ENCODE results near the gene PTTG1IP. TPM values are rescaled to one million over a fixed set of nuclear protein-coding genes. Genes with fewer than 3 reads are reported as not detected.

PTTG1IP gene
- total RNA-seq, 1 donor from 2014 or later, result 107 TPM

DNA sequence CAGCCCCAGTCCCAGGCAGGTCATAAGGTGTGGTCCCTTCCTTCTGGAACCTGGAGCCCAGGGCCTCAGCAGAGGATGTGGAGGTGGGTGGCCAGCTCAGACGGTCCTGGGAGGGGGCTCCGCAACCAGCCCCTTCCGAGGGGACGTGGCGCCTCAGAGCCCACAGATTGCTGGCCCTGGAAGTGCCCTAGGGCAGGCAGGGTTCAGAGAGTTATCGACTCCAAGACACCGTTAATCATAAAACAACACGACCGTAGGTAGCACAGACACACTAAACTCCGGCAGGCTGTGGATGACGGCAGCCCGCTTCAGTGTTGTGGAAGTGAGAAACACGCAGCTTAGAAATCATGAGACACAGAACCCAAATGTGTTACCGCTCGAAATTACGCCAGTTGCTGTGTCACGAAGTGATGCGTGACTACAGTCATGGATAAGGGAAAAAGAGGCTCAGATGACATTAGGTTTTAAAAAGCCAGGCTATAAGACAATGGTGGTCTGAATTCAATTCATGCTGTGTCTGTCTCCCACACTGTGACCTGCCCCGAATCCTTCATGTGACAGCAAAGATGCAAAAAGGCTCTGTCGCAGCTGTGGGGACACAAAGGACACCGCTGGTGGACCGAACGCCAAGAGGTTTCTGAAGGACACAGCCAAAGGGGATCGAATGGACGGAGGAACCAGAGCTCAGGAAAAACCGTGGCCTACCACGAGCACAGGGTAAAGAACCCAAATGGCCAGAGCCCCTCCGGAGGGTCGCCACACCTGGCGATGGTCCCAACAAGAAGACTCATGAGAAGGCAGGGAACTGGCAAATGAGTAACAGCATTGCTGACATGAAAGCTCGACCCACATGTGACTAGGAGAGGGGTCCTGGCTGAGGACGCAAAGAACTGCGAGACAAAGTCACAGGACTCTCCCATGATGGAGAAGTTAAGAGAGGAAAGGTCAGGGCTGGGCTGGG is 53.9 kb downstream of the PTTG1IP start:
- no peak for DNase-seq (ENCODE audit: low read depth)
- no peak for FAIRE-seq
- no peak overlapping the region for H3K4me3 ChIP-seq (ENCODE audit: low read depth, low read length)
- no peaks in the 10 kb centered on the region for H3K27me3 ChIP-seq (ENCODE audit: control insufficient read depth, insufficient read depth, low read length)
- TF ChIP-seq, protein P1, sequence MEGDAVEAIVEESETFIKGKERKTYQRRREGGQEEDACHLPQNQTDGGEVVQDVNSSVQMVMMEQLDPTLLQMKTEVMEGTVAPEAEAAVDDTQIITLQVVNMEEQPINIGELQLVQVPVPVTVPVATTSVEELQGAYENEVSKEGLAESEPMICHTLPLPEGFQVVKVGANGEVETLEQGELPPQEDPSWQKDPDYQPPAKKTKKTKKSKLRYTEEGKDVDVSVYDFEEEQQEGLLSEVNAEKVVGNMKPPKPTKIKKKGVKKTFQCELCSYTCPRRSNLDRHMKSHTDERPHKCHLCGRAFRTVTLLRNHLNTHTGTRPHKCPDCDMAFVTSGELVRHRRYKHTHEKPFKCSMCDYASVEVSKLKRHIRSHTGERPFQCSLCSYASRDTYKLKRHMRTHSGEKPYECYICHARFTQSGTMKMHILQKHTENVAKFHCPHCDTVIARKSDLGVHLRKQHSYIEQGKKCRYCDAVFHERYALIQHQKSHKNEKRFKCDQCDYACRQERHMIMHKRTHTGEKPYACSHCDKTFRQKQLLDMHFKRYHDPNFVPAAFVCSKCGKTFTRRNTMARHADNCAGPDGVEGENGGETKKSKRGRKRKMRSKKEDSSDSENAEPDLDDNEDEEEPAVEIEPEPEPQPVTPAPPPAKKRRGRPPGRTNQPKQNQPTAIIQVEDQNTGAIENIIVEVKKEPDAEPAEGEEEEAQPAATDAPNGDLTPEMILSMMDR (IDR thresholded peaks at IDR 0.05; ENCODE audit: insufficient read depth, low read length, severe bottlenecking), result no peak
- H3K36me3 ChIP-seq (ENCODE audit: control insufficient read depth, insufficient read depth, low read length), result peaks cover 1% of the 10 kb centered on the region

DNA sequence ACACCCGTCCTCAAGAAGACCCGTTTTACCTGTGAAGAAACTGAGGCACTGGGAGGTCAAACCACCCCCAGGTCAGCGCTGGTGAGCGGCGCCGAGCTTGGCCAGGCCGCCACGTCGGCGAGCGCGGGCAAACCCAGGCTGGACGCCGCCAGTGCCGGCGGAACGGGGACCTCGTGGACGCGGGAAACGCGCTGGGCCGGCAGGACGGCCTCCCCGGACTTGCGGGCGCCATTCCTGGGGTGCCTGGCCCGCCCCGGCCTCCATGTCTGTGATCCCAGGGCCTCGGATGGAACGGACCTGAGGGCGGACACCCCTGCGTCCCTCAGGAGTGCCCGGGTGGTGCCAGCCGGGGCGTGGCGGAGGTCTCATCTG is 54.9 kb downstream of the PTTG1IP start:
- FAIRE-seq (no peak), DNase-seq (ENCODE audit: low read depth) (no peak)

DNA sequence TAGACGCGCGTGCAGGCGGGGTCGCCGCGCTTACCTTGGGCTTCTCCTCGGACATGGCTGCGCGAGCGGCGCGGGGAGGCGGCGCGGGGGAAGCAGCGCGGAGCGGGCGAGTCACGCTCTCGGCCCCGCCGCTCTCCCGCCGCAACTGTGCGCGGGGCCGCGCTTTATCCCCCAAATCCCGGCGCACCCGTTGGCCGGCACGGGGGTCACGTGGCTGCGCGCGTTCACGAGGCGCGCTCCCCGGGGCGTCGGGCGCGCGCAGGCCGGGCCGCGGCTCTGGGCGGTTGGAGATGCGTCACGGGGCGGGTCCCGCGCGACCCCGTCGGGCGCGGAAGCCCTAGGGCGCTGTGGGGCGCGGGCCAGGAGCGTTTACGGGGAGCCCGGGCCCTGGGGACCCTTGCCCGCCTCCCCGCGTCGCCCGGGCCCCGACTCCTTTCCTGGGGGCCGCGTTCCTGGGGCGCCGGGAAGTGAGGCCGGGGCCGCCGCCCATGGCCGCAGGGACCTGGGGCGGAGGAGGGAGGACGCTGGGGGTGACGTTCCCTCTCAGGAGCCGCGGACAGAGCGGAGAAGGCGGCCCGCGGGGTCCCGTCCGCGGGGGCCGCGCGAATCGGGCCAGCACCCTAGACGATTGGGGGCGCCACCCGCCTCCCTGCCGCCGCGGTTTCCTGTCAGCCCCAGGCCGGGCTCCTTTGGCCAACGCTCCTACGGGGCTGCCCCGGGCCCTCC is 55.4 kb downstream of the PTTG1IP start, which contains the start of gene SUMO3:
SUMO3 (minus strand) TSS at position 149 of the 726 bp plus-strand sequence; CDS start at position 55, 94 bp downstream.
- Histone ChIP-seq H3K4me3 (ENCODE audit: low read depth, low read length) (peak within 1 kb of the TSS; percentile 61), H3K36me3 (ENCODE audit: control insufficient read depth, insufficient read depth, low read length) (peaks cover 3% of the 10 kb centered on the region), H3K27me3 (ENCODE audit: control insufficient read depth, insufficient read depth, low read length) (no peaks in the 10 kb centered on the region)
- FAIRE-seq, result no peak
- TF ChIP-seq, protein P1 (IDR thresholded peaks at IDR 0.05; ENCODE audit: insufficient read depth, low read length, severe bottlenecking), result no peak
- DNase-seq (ENCODE audit: low read depth), result peak; percentile 31

More for the DNA sequence above, 54.9 kb downstream of the PTTG1IP start:
- H3K27me3 ChIP-seq (ENCODE audit: control insufficient read depth, insufficient read depth, low read length), result no peaks in the 10 kb centered on the region
- H3K36me3 ChIP-seq (ENCODE audit: control insufficient read depth, insufficient read depth, low read length), result peaks cover 3% of the 10 kb centered on the region
- TF ChIP-seq, protein P1 (IDR thresholded peaks at IDR 0.05; ENCODE audit: insufficient read depth, low read length, severe bottlenecking), result no peak
- H3K4me3 ChIP-seq (ENCODE audit: low read depth, low read length), result peak overlapping the region; percentile 61

DNA sequence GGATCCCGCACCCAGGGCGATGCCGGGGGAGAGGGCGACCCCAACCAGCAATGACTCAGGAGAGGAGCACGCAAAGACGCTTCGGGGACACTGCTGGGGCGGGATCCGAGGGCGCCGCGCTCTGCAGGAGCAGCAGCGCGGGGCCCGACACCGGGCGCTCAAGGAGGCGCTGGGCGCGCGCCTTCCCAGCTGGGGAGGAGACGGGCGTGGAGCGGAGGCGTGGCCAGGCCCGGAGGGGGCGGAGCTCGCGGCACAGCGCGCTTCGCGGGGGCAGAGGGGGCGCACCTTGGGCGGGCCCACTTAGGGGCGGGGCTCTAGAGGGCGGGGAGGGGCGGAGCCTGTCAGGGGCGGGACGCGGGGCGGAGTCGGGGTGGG is 56.0 kb downstream of the PTTG1IP start:
- DNase-seq (ENCODE audit: low read depth) (peak; percentile 58), FAIRE-seq (no peak)

DNA sequence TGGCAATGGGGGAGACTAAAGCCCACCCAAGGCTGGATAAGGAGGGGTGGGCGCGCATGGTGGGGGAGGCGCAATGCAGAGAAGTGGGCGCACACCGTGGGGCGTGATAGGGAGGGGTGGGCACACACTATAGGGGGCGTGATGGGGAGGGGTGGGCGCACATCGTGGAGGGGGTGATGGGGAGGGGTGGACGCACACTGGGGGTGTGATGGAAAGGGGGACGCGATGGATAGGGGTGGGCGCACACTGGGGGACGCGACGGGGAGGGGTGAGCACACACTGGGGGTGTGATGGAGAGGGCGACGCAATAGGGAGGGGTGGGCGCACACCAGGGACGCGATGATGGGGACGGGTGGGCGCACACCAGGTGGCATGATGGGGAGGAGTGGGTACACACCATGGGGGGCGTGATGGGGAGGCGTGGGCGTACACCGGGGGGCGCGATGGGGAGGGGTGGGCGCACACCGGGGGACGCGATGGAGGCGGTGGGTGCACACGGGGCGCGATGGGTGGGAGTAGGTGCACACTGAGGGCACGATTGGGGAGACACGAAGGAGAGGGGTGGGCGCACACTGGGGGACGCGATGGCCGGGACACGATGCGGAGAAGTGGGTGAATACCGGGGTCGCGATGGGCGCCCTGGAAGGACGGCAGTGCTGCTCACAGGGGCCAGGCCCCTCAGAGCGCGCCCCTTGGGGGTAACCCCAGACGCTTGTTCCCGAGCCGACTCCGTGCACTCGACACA is 56.6 kb downstream of the PTTG1IP start:
- H3K27me3 ChIP-seq (ENCODE audit: control insufficient read depth, insufficient read depth, low read length), result no peaks in the 10 kb centered on the region
- TF ChIP-seq, protein P1 (IDR thresholded peaks at IDR 0.05; ENCODE audit: insufficient read depth, low read length, severe bottlenecking), result no peak
- no peak for FAIRE-seq

More for the DNA sequence above, 56.0 kb downstream of the PTTG1IP start:
- Histone ChIP-seq H3K36me3 (ENCODE audit: control insufficient read depth, insufficient read depth, low read length) (peaks cover 3% of the 10 kb centered on the region), H3K4me3 (ENCODE audit: low read depth, low read length) (peak overlapping the region; percentile 61), H3K27me3 (ENCODE audit: control insufficient read depth, insufficient read depth, low read length) (no peaks in the 10 kb centered on the region)
- TF ChIP-seq, protein P1 (IDR thresholded peaks at IDR 0.05; ENCODE audit: insufficient read depth, low read length, severe bottlenecking), result no peak

More for the DNA sequence above, 56.6 kb downstream of the PTTG1IP start:
- peaks cover 3% of the 10 kb centered on the region for H3K36me3 ChIP-seq (ENCODE audit: control insufficient read depth, insufficient read depth, low read length)
- peak overlapping the region; percentile 61 for H3K4me3 ChIP-seq (ENCODE audit: low read depth, low read length)
- no peak for DNase-seq (ENCODE audit: low read depth)
